GM19455 (cell line): ENCODE results near the gene ABCA8.

Experiments used
- ATAC-seq: cut with Tn5 transposase; IDR thresholded peaks from one replicate; pipeline ENCODE4 v1.9.1; 2021; ENCODE audit not compliant: unreplicated experiment

ABCA8 gene

DNA sequence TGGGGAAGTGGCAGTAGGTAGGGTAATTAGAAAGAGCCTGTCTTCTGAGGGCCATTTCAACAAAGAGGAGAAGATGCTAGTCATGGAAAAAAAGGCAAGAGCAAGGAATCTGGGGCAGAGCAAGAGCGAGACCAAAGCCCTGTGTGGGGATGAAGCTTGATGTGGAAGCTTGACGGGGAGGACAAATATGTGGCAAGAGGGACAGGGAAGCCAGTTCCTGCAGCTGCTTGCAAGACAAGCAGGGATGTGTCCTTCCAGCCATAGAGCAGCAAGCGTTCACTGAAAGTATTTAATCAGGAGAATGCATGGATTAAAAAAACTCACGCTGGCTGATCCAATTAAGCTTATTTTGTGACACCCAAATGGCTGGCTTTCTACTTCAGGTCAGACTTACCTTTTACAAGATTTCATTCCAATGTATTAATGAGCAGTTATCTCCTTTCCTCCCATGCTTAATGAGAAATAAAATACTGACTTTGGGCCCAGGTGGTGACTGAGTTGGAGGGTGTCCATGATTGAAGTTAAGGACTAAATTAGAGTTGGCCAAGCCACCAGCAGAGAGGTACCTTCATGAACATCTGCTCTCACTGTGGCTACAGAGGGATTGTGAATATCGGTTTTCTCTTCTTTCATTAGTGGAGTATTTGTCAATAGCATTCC is 76.8 kb downstream of the ABCA8 start:
- no peak for ATAC-seq

DNA sequence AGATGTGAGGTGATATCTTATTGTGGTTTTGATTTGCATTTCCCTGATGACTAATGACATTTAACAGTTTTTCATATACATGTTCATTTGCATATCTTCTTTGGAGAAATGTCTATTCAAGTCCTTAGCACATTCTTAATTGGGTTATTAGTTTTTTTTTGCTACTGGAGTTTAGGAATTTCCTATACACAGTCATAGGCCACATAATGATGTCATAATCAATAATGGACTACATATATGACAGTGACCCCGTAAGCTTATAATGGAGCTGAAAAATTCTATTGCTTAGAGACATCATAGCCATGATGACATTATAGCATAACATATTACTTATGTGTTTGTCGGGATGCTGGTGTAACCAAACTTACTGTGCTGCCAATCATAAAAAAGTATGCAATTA is 83.7 kb downstream of the ABCA8 start:
- ATAC-seq, result no peak

DNA sequence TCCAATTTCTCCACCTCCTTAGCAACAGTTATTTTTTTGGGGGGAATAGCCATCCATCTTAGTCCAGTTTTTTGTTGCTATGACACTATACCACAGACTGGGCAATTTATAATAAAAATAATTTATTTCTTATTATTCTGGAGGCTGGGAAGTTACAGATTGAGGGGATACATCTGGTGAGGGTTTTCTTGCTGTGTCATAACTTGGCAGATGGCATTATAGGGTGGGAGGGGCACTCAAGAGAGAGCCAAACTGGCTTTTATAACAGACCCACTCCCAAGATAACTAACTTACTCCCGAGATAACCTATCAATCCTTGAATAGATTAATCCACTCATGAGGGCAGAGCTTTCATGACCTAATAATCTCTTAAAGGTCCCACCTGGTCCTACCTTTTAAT is 84.2 kb downstream of the ABCA8 start:
- ATAC-seq, result no peak

DNA sequence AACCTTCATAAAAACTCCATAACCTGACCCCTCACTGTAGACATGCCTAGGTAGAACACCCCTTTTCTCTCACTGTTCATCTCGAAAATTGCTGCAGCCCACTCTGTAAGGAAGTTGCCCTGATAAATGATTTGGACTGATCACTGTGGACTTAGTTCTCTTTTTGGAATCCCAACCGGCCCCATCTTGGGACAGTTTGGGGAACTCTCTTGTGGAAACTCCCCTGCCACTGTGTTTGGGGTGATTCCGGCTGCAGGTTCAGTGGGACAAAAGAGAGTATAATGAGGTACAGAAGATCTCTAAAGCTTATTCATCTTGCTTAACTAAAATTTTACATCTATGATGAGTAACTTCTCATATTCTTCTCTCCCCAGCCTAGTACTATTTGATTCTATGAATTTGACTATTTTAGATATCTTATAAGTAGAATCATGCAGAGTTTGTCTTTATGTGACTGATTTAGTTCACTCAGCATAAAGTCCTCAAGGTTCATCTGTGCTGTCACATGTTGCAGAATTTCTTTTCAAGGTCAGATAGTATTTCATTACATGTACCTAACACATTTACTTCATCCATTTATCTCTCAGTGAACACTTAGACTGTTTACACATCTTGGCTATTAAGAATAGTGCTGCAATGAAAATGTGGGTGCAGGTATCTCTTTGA is 84.9 kb downstream of the ABCA8 start:
- no peak for ATAC-seq

DNA sequence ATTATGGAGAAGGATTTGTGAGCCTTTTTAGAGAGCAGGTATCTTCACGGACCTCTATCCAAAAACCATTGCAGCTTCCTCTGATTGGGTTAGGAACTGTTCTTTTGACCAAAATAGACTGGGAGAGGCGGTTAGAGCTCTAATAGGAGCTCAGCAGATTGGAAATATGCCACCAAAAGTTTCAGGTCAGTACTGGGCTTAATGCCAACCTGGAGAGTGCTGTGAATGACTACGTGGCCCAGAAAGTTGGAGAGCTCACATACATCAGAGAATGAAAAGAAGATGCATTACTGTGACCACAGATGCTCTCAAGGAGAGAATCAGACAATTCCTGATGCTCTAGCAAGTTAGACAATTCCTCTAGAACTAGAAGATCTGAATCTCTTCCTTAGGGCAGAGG is 86.5 kb downstream of the ABCA8 start:
- no peak for ATAC-seq

DNA sequence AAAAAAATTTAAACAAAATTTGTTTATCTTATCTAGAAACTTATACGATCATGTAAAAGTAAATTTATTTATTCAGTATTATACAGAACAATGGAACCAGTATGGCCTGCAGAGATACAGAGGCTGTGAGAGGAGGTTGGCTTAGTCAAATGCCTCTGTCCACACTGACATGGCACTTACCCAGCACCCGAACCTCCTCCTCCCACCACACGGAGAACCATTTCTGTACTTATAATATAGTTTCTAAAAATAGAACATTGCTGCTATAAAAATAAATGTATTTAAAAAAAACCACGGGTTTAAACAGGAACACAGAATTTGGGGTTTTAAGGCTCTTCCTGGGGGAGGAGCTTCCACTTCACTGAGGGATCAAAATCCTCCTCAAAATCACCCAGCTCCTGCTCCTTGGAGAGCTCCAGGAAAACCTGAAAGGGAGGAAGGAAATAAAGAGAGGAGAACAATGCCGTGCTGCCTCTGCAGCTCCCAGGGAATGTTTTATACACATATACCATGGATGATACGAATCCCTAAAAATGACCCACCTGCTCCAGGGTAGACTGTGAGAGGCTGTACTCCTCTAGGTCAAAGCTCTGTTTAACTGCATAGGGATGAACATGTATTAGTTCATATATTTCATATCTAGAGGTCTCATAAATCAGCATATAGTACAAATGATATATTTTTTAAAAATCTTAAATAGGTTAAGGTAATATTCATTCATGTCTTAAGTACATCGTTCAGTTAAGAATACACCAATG is 87.3 kb downstream of the ABCA8 start:
- no peak for ATAC-seq

DNA sequence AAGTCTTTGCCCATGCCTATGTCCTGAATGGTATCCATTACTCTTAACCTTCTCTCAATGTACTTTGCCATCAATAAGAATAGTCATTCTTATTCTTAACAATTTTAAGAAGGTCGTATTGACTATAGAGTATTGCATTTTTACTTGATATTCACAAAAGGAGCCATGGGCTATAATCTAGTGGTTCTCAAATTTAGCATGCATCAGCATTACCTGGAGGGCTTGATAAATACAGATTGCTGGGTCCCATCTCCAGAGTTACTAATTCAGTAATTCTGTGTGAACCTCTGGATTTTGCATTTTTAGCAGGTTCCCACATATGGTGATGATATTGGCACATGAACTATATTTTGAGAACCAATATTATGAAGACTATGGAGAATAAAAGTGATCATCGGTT is 89.6 kb downstream of the ABCA8 start:
- ATAC-seq, result no peak

DNA sequence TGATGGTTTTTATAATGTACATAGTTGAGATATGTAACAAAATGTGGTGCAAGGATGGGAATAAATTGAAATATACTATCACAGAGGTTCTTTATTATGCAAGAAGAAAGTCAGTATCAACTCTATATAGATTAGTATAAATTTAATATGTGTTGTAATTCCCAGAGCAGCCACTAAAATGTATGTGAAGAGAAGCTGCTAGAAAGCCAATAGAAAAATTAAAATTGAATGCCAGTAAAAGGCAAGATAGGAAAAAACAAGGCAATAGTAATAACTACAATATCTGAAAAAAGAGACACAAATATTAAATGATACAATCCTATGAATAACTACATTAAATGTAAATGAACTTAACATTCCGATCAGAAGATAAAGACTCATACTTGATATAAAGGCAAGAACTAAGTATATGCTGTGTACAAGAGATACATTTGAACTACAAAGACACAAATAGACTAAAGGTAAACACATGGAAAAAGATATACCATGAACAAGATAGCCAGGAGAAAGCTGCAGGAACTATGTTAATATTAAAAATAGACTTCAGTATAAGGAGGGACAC is 92.0 kb downstream of the ABCA8 start:
- no peak for ATAC-seq

DNA sequence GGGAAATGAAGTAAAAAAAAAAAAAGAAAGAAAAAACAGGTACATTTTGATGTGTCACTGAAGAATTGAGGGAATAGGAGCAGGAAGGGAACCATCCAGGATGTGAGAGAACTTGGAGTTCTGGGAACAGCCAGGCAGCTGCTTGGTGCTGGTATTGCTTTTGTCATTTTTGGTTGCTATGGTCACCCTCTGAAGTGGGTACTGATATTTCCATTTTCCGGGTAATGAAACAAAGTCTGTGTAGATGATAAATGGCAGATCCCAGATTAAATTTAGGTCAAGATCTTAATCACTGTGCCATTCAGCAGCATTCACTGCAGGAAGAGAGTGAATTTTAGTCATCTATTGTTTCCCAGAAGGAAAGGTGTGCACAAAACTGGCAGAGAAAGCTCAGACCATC is 93.6 kb downstream of the ABCA8 start:
- no peak for ATAC-seq

DNA sequence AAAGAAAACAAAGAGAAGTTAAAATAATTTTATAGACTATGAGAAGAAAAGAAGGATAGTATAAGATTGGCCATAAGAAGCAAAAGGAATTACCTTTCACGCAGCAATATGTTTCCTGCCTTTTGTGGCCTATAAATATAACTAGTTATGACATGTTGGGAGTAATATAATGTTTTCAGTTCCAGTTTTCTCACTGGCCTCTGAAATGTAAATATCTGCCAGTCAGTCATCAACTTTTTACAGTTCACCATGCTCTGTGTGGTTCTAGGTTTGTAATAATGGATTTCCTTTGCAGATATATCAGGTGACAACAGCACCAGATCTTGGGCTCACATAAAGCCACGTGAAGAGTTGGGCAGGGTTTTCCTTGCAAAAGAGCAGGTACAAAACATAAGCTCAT is 94.3 kb downstream of the ABCA8 start:
- no peak for ATAC-seq

DNA sequence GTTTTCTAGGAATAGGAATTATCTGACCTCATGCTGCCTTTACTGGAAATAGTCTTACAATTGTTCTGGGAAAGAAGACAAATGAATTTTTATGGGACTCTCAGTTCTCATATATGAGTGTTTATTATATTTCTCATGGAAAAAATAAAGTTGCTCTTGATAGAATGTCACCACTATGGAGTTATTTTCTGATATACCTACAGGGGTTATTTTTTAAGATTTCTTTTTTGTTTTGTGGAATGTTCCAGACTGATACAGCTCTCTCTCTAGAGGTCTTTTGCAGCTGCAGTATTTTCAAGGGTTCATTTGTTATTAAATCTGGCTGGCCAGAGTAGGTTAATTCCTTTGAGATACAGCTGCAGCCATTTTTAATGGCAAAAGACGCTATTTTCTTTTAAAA is 100.7 kb downstream of the ABCA8 start:
- ATAC-seq, result no peak

DNA sequence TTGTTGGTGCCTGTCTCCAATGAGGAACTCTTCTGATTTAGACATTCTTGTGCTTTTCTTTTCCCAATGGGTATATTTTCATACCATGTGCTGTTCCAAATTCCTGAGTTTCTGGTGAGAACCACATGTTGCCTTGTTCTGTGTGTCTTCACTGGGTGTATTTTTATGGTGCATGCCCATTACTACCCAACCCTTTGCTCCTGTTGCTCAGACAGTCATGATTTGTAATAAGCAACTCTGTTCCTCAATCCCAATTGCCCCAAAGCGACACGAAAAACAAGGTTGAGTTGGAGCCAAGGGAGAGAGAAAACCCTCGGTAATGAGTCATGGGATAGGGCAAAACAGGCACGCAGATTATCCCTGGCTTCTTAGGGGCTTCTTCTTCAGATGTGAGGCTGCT is 101.8 kb downstream of the ABCA8 start:
- no peak for ATAC-seq

DNA sequence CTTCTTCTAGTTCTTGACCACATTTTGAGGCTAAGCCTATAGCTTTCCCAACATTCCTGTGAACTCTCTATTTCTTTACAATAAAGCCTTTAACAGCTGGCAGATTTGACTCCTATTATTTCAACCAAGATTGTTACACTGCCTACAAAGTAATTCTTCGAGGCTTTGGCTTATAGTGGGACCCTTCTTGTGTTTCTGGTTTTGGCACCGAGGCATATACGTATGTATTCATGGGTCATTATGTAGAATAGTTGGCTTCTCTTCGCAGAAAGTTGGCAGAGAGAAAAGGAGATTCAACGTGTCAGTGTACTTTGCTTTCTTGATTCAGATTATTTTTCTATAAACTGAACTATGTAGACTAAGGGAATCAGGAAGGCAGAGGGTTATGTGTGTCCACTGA is 102.2 kb downstream of the ABCA8 start:
- no peak for ATAC-seq

DNA sequence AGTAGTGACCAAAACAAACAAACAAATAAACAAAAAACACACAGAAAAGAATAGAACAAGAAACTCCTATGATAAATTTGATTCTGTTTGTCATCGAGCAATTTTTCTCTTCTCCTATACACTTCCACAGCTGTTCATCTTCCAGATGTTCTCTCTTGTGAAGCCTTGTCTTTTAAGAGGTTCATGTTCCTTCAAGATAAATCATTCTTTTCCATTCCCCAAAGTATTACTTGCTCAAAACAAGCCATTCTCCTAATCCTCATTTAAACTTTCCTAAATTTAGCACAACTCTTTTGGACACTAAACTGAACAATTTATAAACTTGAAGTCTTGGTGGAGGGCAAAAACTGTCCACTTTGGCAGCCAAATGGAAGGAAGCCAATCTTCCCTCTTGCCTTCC is 103.3 kb downstream of the ABCA8 start:
- ATAC-seq, result no peak

DNA sequence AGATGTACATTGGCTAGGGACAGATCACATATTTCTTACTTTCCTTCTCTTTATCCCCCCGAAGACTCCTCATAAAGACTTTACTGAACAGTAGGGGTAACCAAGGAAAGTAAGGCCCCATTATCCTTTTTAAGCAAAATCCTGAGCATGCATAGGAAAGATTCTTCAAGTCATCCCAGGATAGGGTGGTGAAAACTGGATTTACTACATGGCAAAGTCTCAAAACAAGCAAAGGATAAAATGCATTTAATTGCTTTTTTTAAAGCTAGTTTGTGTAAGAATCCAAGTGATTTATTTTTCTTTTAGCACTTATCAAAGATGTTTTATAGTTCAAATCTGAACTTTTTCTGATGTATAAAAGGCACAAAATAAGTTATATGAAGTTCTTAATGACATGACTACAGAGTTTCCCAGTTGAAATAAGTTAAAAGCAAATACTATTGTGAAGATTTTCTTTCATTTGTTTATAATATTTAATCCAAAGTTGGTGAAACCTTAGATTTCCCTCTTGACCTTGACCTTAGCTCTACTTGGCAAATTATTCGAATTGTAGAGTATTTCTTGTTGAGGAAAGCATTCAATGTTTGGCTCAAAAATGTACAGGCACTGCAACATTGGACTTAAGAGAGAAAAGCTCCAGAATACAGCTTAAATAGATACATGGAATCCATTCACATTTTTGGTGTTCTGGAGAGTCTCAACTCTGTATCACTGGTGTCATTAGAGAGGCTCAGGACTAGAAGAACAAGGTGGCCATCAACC is 104.3 kb downstream of the ABCA8 start:
- no peak for ATAC-seq

DNA sequence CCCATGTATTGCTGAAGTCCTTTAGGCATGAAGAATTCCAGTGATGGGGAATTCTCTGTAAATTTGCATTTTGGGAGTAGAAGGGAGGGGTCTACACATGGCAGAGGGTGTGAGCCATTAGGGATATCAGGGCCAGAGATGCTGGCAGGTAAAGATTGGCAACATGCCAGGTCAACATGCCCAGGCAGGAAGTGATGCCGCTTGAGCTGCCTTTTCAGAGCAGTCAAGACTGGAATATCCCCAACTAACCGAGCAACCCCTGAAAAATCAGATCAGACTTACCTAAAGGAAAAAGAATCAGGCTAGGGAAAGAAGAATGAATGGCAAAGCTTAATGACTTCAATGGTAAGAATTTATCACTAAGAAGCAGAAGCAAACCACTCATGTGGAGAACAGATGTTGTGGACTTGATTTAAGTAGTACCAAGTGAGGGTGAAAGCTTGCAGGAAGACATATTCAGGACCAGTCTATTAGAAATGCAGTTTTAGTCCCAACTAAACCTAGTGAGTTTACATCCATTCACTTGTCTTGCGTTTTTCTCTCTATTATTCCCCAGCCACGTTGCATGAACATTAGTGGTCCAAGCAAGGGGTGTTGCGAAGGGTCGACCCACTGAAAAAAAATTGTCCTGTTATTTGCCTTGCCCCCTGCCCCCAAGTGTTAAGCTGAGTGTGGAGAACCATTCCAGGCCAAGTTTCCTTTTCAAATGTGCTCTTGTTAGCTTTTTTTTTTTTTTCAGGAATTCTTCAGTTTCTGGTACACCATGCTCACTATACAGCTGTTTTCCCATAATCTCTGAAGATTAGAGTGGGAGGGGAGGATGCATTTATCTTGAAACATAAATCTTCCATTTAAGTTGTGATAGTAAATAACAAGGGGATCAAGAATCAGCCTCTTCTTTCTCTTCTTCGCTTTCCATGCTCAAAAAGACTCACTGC is 105.2 kb downstream of the ABCA8 start:
- no peak for ATAC-seq

DNA sequence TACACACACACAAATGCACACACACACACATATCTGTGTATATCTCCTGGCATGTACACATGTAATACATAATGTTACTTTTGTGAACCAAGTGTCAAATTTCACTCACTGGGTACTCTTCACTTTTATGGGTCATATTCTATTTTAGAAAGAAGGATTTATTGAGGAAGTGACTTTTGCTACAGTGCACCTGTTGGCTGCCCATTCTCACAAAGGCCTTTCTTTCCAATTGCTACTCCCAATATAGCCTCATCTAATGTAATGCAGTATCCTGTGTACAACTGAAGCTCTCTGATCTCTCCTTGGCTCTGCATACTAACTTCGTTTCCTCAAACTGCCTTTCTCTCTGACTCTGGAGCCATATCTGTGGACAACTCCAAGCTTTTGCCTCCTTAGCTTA is 107.5 kb downstream of the ABCA8 start:
- no peak for ATAC-seq

DNA sequence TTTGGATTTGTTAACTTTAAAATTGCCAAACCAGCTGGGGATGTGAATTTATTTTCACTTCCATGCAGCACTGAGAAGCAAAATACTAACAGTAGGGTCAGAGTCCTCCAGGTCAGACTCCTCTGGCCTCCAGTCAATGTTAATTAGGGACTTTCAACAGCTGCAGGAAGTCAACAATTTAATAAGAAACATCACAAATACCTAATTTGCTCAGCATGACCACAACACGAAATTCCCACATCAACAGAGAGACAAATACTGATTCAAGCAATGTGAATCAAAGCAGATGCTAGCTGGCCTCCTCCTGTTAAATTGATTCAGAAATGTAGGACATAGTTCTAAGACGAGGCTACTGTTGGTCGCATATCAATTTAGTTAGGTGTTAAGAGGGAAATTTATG is 111.7 kb downstream of the ABCA8 start:
- ATAC-seq, result no peak

DNA sequence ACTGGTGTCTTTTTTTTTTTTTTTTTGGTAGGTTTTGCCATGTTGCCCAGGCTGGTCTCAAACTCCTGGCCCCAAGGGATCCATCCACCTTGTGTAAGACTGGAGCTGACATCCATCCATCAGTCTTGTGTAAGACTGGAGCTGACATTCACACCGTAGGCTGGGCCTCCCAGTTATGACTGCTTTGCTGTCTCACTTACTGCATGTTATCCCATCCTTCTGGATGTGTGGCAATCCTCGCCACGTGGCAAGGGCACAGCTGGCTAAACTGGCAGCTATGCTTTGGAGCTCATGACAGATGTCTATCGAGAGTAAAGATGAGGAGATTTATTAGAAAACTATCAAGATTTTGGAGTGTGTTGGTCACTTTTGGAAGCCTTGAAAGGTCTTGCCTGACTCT is 115.1 kb downstream of the ABCA8 start:
- no peak for ATAC-seq

DNA sequence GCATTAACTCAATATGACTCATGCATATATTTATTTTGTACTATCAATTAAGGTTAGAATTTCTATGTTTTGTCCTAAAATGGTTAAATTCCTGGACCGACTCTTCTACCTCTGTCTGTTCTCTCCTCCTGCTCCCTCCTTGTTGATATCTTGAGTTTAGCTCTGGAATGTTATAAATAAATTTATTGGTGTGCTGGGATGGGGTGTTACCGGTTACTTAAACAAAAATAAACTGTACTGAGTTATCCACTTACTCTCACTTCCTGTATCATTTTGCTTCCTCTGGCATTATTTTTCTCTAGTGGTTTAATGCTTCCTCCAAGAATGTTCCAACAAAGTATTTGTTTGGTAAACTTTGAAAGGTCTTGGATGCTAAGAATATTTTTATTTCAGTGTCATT is 120.1 kb downstream of the ABCA8 start:
- no peak for ATAC-seq
